WI38 (cell line): ENCODE measurements around the gene MST1R.
"Not testable (repeated sequence)": the region's sequence is repeated elsewhere in the genome, so short reads cannot be mapped to it uniquely, and the experiment has no call there.

Experiments used
- H3K4me3 ChIP-seq: 2 replicates; pipeline ENCODE4 v1.5.1; 2011; ENCODE audit warnings: low read depth, mild to moderate bottlenecking, control low read depth, low read length
- CTCF ChIP-seq: IDR thresholded peaks from 2 replicates; pipeline ENCODE4 v1.5.1; 2012; ENCODE audit warnings: low read depth, mild to moderate bottlenecking, control low read depth, low read length

Gene MST1R

GRCh38 chr3:49903451-49904424, at the start of gene MST1R:
Gene MST1R, minus strand, starts transcription at chr3:49903873. Its CDS starts 264 bp downstream, at chr3:49903609.
- no peak within 1 kb of the TSS for H3K4me3 ChIP-seq
- TF ChIP-seq CTCF, result no peak

- no peak for TF ChIP-seq CTCF
- H3K4me3 ChIP-seq, result no peak overlapping the region
Measured at GRCh38 chr3:49952924-49953323, 49.3 kb upstream of the MST1R start.

GRCh38 chr3:49942651-49943050, 39.0 kb upstream of the MST1R start:
- no peak overlapping the region for H3K4me3 ChIP-seq
- TF ChIP-seq CTCF, result no peak

GRCh38 chr3:49940667-49941249, 37.1 kb upstream of the MST1R start:
- H3K4me3 ChIP-seq, result peak overlapping the region; percentile 93
- no peak for TF ChIP-seq CTCF

DNA sequence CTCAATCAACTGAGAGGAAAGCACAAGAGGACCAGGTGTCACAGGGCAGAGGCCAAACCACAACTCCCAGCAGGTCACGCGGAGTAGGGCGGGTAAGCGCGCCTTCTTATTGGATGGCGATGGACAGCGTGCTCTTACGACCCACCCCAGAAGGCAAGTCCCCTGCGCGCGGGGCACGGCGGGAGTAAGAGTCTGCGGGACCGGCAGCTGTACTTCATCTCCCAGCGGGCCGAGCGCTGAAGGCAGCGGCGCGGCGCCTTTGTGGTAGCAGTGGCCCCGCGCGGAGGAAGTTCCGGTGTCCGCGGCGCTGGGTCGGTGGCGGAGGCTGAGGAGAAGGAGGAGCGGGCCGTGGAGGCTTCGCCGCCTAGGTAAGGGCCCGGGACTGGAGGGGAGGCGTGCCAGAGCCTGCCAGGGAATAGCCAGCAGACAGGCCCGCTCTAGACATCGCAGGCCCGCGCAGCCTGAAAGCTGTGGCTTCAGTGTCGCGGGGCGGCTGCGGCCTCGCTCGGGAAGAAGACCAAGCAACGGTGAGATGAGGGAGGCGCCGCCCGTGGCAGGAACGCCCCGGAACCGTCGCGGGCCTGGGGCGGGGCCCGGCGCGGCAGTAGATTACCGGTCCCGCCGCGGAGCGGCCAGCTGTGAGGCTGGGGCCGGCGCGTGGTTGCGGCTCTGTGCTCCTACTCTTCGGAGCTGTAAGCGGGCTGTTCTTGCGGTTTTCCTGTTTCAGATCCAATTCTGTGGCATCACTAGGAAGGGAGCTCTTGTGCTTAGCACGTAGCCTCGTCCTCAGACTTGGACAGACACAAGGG, 36.4 kb upstream of the MST1R start, which contains the start of gene RBM6:
Gene RBM6 (plus strand): TSS at position 293 of the 809 bp plus-strand sequence. CDS start 22,492 bp downstream, outside the sequence.
- H3K4me3 ChIP-seq, result peak within 1 kb of the TSS; percentile 93
- no peak for TF ChIP-seq CTCF

- no peak for TF ChIP-seq CTCF
- no peak overlapping the region for H3K4me3 ChIP-seq
Measured at GRCh38 chr3:49937090-49937489, 33.4 kb upstream of the MST1R start.

GRCh38 chr3:49932281-49932680, 28.6 kb upstream of the MST1R start:
- H3K4me3 ChIP-seq, result not testable (repeated sequence)
